ENCODE data around the gene RAI1. TPM values are rescaled to one million over a fixed set of nuclear protein-coding genes. Genes with fewer than 3 reads are reported as not detected.

Gene RAI1
- total and polyA plus RNA-seq, 9 donors = 1.5 to 57.7 (median 35.3) TPM

GRCh38 chr17:17860766-17861107 is 179.5 kb downstream of the RAI1 start:
- peaks cover 4% of the 10 kb centered on the region for H3K4me1 ChIP-seq (ENCODE audit: insufficient read depth)
- H3K4me3 ChIP-seq = no peak overlapping the region
- H3K27me3 ChIP-seq = no peaks in the 10 kb centered on the region
- whole genome bisulfite sequencing, 3 donors = 59 to 76% (median 71%) methylated on average over 5 of the region's 5 CpGs
- no peak overlapping the region for H3K27ac ChIP-seq
- no peaks in the 10 kb centered on the region for H3K36me3 ChIP-seq
- DNase-seq = no peak
- intact Hi-C loops (cut with DNase I) = loop anchor here (2.0 to 10.0 kb wide), 6 partner anchors 48 to 180 kb away; partner anchors contain the start of genes RAI1 (in 3 of the 4), ATPAF2 (in 1 of the 4) and GID4 (in 1 of the 4)
- TF ChIP-seq EP300 (IDR thresholded peaks at IDR 0.05) (no peak), POLR2A (IDR thresholded peaks at IDR 0.05) (no peak)
- TF ChIP-seq, protein P1, sequence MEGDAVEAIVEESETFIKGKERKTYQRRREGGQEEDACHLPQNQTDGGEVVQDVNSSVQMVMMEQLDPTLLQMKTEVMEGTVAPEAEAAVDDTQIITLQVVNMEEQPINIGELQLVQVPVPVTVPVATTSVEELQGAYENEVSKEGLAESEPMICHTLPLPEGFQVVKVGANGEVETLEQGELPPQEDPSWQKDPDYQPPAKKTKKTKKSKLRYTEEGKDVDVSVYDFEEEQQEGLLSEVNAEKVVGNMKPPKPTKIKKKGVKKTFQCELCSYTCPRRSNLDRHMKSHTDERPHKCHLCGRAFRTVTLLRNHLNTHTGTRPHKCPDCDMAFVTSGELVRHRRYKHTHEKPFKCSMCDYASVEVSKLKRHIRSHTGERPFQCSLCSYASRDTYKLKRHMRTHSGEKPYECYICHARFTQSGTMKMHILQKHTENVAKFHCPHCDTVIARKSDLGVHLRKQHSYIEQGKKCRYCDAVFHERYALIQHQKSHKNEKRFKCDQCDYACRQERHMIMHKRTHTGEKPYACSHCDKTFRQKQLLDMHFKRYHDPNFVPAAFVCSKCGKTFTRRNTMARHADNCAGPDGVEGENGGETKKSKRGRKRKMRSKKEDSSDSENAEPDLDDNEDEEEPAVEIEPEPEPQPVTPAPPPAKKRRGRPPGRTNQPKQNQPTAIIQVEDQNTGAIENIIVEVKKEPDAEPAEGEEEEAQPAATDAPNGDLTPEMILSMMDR (IDR thresholded peaks at IDR 0.05) = no peak
- no peaks in the 10 kb centered on the region for H3K9me3 ChIP-seq

MicroRNA genes within 50 kb of the gene (microRNA counts, 767-probe panel; counts per million panel counts)
- microRNA hsa-miR-33b-5p = 530 counts per million, percentile 78 among the panel's probes with 10 or more counts

Small RNA genes lying within 50 kb of the gene (microRNA-seq; reads per million reads assigned to microRNA genes)
- gene MIR33B (11.8 to 150 (median 83.4) reads per million in 3 donors), gene MIR6777 (0 to 0.75 (median 0) reads per million in 3 donors)

Small RNA genes lying within 50 kb of the gene (small RNA-seq; reads per million reads assigned to genes)
- gene MIR33B = 0.15 reads per million
- not detected for gene MIR6777
- not detected for gene RF02177
- gene RF02178 = not detected

Other genes with a start within 250 kb of the RAI1 start
- 10 to 100 TPM; 12.5 to 15.7 (median 14.1) TPM for gene MED9, start 204.5 kb upstream of the RAI1 start, total RNA-seq
- 10 to 100 TPM; 11.5 to 13.8 TPM for gene MED9, start 204.5 kb upstream of the RAI1 start, polyA plus RNA-seq
- gene RASD1, start 185.1 kb upstream of the RAI1 start, total RNA-seq = 10 to 100 TPM in 6 of 7 donors, 1 to 10 TPM in 1; 2.6 to 55.9 (median 27.3) TPM
- 10 to 100 TPM in 1 of 2 donors, 1 to 10 TPM in 1; 1.9 to 27.7 TPM for gene RASD1, start 185.1 kb upstream of the RAI1 start, polyA plus RNA-seq
- 10 to 100 TPM; 21.6 to 62.8 (median 36.6) TPM for gene PEMT, start 89.8 kb upstream of the RAI1 start, total RNA-seq
- 10 to 100 TPM in 1 of 2 donors, 1 to 10 TPM in 1; 6.6 to 32.5 TPM for gene PEMT, start 89.8 kb upstream of the RAI1 start, polyA plus RNA-seq
- gene SREBF1, start 155.5 kb downstream of the RAI1 start, total RNA-seq = 100 to 1,000 TPM in 3 of 7 donors, 10 to 100 TPM in 4; 30.3 to 190 (median 97.4) TPM
- gene SREBF1, start 155.5 kb downstream of the RAI1 start, polyA plus RNA-seq = 10 to 100 TPM; 24.3 to 44.3 TPM

Data from ovary (tissue), 9 donors.